GM18526 (cell line): ENCODE measurements around the gene DVL3.

Experiments used
- POLR2A ChIP-seq: IDR thresholded peaks from 3 replicates; pipeline ENCODE4 v1.6.1; 2011; ENCODE audit not compliant: insufficient read length; ENCODE audit errors: extremely low read depth

DVL3 gene

DNA sequence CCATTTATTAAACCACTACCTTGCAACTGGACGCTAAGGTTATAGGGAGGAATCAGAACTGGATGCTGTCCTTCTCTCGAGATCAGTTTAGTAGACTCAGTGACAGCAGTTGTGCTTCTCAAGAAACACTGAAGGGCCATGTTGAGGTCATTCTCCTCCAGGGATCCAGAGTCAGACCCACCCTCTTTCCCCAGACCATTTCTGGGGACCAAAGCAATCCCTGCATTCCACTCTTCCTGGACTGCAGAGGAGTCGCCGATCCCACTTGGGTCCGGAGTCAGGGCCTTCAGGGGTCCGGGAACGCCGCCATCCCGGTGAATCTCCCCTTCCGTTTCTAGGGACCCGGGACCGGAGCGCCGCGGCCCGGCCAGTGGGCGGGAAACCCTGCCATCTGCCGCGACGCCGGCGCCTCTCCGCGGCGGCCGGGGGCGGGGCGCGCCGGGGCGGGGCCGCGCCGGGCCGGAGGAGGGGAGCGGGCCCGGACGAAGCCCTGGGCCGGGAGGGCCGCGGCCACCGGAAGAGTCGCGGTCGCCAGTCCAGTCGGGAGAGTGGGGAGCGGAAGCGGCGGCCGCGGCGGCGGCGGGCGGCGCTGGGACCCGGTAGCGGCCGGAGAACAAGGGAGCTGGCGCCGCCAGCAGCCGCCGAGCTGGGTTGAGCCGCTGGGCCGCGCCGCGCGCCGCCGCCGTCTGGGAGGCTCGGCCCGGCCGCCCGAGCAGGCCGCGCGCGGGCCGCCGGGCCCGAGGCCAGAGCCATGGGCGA, at the start of gene DVL3:
DVL3 (plus strand) TSS at position 493 of the 759 bp plus-strand sequence; CDS start at position 752, 259 bp downstream.
- TF ChIP-seq POLR2A = peak; percentile 31

DNA sequence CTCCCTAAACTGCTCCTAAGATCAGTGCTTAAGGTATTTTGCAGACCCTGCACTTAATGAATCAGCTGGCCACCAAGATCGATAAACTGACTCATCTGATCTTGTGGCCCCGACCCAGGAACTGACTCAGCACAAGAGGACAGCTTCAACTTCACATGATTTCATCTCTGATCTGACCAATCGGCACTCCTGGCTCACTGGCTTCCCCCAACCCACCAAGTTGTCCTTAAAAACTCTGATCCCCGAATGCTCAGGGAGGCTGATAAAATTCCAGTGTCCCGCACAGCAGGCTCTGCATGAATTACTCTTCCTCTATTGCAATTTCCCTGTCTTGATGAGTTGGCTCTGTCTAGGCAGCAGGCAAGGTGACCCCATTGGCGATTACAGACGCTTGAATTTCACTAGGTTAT, 44.9 kb upstream of the DVL3 start:
- no peak for TF ChIP-seq POLR2A

DNA sequence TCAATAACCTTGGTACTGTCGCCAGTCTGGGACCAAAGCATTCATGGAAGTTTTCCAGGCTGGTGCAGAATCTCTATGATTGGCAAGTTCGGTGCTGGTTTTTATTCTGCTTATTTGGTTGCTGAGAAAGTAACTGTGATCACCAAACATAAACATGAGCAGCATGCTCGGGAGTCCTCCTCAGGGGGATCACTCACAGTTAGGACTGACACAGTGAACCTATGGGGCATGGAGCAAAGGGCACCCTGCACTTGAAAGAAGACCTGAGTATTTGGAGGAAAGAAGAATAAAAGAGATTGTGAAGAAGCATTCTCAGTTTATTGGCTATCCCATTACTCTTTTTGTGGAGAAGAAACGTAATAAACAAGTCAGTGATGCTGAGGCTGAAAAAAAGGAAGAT, 39.2 kb upstream of the DVL3 start:
- TF ChIP-seq POLR2A = no peak

DNA sequence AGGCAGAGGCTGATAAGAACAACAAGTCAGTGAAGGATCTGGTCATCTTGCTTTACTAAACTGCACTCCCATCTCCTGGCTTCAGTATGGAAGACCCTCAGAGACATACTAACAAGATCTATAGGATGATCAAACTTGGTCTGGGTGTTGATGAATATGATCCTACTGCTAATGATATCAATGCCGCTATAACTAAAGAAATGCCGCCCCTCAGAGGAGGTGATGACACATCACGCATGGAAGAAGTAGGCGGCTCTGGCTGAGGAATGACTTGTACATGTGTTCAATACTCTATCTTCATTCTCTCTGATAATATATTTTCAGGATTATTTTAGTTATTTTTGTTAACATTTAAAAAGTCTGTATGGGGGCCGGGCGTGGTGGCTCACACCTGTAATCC, 37.5 kb upstream of the DVL3 start:
- no peak for TF ChIP-seq POLR2A

DNA sequence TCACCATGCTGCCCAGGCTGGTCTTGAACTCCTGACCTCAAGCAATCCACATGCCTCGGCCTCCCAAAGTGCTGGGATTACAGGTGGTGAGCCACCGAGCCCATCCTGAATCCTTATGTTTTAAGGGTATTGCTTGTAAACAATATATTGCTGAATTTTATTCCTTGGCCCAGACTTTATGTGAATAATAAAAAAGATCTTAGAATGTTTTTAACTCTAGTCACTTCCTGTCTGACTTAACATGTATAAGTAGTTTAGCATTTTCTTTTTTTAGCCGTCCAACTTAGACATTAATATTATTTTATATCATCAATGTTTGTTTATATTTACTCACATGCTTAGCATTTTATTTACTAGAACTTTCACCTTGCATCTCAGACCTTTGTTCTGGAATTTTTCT, 29.2 kb upstream of the DVL3 start:
- no peak for TF ChIP-seq POLR2A

DNA sequence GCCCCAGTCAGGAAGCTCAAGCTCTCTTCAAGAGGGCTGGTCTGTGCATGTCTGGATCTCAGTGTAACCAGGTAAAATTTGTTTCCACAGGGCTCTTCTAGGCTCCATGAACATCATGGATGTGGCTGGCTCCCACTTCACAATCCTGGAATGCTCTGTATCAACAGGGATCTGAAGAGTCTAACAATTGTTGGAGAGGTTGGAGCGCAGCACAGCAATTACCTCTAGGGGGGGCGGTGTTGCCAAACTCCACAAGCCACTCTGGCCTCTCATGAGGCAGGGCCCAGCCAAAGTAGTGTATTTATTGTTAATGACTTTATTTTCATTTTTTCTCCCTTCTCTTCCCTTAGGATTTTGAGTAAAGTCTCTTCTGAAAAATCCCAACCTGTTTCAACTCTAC, 26.2 kb upstream of the DVL3 start:
- no peak for TF ChIP-seq POLR2A

DNA sequence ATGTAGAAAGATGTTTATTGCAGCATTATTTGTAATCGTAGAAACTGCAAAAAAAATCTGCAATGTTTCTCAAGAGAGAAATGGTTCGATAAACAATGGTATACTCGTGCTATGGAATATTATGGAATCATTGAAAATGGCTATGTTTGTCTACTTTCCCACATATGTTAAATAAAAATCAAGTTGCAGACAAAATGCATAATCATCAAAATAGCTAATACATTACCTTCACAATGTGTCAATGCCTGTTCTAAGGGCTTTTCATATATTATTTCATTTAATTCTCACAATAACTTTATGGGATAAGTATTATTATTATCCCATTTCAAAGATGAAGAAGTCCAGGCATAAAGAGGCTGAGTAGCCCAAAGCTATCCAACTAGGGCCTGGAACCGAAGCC, 22.2 kb upstream of the DVL3 start:
- no peak for TF ChIP-seq POLR2A

DNA sequence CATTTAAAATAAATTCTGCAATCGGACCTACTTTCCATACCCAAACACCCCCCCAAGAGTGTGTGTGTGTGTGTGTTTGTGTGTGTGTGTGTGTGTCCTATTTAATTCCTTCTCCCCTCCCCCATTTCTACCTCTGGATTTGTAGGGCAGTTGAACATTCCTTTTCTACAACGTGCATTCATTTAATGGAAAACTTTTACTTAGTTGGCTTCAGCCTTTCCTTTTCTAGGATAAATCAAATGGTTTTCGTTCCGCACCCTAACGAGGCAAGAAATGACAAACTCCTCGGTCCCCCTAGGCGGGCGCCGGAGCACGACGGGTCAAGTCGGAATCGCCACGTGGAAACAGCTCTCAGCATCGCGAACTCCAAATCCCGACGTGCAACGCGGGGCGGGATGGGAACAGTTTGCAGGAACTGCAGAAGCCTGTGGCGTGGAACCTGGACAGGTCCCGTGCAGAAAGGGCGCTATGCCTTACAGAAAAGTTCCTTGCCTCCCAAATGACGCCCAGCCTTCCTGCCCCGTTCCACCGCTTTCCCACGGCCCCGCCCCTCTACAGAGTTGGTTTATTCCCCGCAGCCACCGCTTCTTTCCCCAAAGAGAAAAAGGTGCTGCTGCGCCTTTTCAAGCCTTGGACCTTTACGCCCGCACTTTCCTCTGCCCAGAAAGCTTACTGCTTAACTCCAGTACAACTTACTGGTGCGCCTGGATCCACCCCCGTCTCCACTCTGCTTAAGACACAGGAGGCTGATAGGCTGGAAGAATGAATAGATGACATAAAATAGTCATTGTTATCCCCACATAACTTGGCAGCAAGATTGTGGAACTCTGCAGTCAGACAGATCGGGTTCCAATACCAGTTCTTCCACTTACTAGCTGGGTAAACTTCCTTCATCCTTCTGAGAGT, 21.1 kb upstream of the DVL3 start:
- TF ChIP-seq POLR2A = peak; percentile 42

DNA sequence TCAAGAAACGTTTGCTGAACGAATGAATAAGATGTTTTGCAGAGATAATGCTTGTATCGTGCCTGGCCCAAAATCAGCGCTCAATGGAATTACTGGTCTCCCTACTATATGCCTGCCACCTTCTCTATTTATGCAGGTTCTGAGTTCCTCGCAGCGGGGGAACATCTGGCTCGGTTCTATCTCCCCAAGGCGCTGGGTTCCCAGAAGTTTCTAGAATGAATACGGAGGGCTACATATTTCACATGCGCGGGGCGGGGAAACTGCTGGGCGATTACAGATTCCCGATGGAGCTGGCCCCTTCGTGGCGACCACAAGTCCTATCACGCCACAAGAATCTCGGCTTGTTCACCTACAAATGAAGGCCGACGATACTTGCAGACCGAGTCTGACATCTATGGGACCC, 20.4 kb upstream of the DVL3 start:
- no peak for TF ChIP-seq POLR2A

DNA sequence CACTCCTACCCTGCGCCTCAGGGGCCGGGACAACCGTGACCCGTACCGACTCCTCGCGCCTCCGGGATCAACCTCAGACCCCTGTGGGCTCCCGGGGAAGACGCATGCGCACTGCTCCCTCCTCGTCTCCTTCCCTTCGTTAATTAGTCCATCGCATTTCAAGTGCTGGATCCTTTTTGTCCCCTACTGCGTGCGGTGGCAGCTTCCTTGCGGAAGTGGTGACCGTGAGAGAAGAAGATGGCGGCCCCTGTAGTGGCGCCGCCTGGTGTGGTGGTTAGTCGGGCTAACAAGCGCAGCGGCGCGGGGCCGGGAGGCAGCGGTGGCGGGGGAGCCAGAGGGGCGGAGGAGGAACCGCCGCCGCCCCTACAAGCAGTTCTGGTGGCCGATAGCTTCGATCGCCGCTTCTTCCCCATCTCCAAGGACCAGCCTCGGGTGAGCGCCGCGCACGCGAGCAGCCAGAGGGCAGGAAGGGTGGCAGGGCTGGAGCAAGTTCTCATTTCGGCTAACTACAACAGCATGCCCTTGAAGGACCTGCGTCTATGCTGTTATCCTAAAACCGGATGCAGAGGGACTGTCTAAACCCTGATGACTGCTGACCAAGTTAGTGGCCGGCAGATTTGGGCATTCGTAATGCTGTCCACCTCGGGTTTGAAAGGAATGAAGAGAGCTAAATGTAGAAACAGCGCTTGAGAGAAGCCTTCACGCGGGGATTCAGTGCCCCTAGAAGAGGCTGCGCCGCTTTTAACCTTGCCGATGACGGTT, 19.8 kb upstream of the DVL3 start, which contains the start of gene EIF2B5:
EIF2B5 (plus strand) TSS at position 210 of the 762 bp plus-strand sequence; CDS start at position 238, 28 bp downstream.
- peak; percentile 84 for TF ChIP-seq POLR2A

DNA sequence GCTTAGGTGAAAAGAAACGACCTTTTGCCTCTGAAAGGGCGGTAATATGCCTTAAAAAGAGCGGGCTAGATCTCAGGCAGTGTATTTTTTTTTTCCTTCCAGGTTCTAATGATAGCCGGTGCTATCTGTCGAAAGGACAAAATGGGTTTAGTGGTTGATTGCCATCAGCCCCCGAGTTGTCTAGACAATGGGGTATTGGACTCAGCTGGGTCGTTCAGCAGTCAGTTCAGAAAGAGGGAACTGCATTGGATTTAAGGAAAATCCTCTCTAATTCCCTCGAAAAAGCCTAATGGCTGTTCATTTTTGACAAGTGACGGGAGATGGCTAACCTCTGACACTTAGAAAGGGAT, 19.3 kb upstream of the DVL3 start:
- TF ChIP-seq POLR2A = no peak

DNA sequence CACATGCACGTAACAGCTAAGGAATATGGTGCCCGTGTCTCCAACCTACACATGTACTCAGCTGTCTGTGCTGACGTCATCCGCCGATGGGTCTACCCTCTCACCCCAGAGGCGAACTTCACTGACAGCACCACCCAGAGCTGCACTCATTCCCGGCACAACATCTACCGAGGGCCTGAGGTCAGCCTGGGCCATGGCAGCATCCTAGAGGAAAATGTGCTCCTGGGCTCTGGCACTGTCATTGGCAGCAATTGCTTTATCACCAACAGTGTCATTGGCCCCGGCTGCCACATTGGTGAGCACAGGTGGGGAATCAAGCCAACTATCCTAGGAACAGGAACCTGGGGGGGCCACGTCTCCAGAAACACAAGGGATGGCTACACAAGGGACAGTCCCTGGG, 14.7 kb upstream of the DVL3 start:
- no peak for TF ChIP-seq POLR2A

DNA sequence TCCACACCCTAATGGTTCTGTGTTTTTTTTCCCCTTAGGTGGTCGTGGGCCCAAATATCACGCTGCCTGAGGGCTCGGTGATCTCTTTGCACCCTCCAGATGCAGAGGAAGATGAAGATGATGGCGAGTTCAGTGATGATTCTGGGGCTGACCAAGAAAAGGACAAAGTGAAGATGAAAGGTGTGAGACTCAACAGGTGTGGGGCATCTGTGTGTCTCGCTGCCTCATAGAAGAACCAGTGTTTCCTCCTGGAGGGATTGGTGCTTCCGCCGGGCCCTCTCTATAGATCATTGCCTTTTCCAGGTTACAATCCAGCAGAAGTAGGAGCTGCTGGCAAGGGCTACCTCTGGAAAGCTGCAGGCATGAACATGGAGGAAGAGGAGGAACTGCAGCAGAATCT, 13.0 kb upstream of the DVL3 start:
- no peak for TF ChIP-seq POLR2A

DNA sequence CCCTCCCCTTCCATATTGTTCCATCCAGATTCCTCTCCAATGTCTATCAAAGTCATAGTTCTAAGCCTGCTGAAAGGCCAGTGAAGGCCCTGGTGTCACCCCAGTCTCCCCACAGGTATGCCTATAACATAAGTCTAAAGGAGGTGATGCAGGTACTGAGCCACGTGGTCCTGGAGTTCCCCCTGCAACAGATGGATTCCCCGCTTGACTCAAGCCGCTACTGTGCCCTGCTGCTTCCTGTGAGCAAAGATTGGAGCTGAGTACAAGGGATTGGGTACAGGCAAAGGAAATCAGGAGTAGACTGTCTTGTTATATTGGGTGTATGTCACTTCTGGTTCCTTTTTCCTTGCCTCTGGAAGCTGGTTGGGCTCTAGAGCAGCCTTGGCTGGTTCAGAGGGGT, 11.8 kb upstream of the DVL3 start:
- no peak for TF ChIP-seq POLR2A

DNA sequence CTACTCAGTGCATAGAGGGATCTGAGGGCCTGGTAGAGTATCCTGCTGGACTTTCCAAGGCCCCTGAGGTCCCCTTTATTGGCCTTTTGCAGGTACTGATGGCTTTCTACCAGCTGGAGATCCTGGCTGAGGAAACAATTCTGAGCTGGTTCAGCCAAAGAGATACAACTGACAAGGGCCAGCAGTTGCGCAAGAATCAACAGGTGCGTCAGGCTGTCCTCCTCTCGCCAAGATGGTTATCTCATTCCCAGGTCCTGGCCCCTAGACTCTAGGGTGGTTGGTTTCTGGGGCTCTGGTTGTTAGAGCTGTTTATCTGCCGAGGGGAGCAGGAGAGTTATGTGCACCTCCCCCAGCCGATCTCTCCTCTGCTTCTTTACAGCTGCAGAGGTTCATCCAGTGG, 10.7 kb upstream of the DVL3 start:
- TF ChIP-seq POLR2A = no peak
